Endothelial cell of umbilical vein (primary cell): ENCODE data around the gene MAL. TPM values are rescaled to one million over a fixed set of nuclear protein-coding genes. Genes with fewer than 3 reads are reported as not detected.

Experiments
- BruUV-seq: library from RNA; stranded (reverse); fragments of 400-500 nt; replicated peaks from 2 replicates; lab custom pipeline; 2021; lab: Mats Ljungman, UMichigan
- CTCF ChIA-PET: fragments of 300-600, 350-600 bp; sonication (Branson Sonifier 250); formaldehyde crosslinking; loops from one replicate; lab custom pipeline; 2021; ENCODE audit warnings: antibody characterized with exemption, inconsistent platforms; lab: Charles Lee
- POLR2A ChIA-PET: fragments of 300-600, 350-600 bp; sonication (Branson Sonifier 250); formaldehyde crosslinking; loops from one replicate; lab custom pipeline; 2021; ENCODE audit warnings: antibody characterized with exemption, inconsistent platforms; lab: Charles Lee
- DNase-seq: peaks from one replicate; pipeline ENCODE4 v3.0.0-alpha.2; 2011; ENCODE audit warnings: low read depth, low spot score
- FAIRE-seq: peaks from 2 replicates; lab custom pipeline; 2011; peaks lifted over from hg19 to GRCh38; lab: Jason Lieb, UNC
- H2AFZ ChIP-seq: 2 replicates; pipeline ENCODE4 v1.6.0; 2012; ENCODE audit warnings: low read depth, low read length, control low read depth, inconsistent platforms
- H3K27ac ChIP-seq: 2 replicates; pipeline ENCODE4 v1.5.1; 2011; ENCODE audit warnings: low read depth, mild to moderate bottlenecking, control low read depth, low read length, moderate library complexity; ENCODE audit not compliant: insufficient read depth
- H3K27me3 ChIP-seq, 2 experiments: 2 replicates each; pipeline versions ENCODE4 v1.6.0 to v1.6.1; 2011; ENCODE audit warnings: low read length in 2 of 2, mixed read lengths in 1 of 2; ENCODE audit not compliant: control insufficient read depth in 2 of 2, insufficient read depth in 2 of 2
- H3K36me3 ChIP-seq, 2 experiments: 2 replicates in 1 of 2; 3 replicates in 1 of 2; pipeline ENCODE4 v1.5.1; 2011; ENCODE audit warnings: low read length in 2 of 2, mild to moderate bottlenecking in 1 of 2, moderate library complexity in 1 of 2; ENCODE audit not compliant: control insufficient read depth in 2 of 2, insufficient read depth in 2 of 2; ENCODE audit errors: extremely low read depth in 1 of 2
- H3K4me1 ChIP-seq: 3 replicates; pipeline ENCODE4 v1.5.1; 2011; ENCODE audit warnings: mild to moderate bottlenecking, low read length; ENCODE audit not compliant: control insufficient read depth, insufficient read depth; ENCODE audit errors: extremely low read depth
- H3K4me2 ChIP-seq: 2 replicates; pipeline ENCODE4 v1.6.1; 2011; ENCODE audit warnings: low read length, control low read depth, mixed read lengths; ENCODE audit not compliant: insufficient read depth
- H3K4me3 ChIP-seq, 3 experiments: fragments of 200-600 bp in 1 of 3; sonication (generic), shearing (Covaris generic) in 1 of 3; replicated peaks in 1 of 3; 2 replicates each; pipeline ENCODE4 v1.5.1; 2011 to 2016; ENCODE audit warnings: control low read depth in 3 of 3, low read length in 3 of 3, mild to moderate bottlenecking in 2 of 3, inconsistent platforms in 1 of 3, low read depth in 1 of 3, moderate library complexity in 1 of 3; ENCODE audit not compliant: insufficient read depth in 1 of 3
- H3K79me2 ChIP-seq: 2 replicates; pipeline ENCODE4 v1.6.0; 2012; ENCODE audit warnings: low read length, inconsistent platforms; ENCODE audit not compliant: control insufficient read depth, insufficient read depth
- H3K9ac ChIP-seq: replicated peaks from 2 replicates; pipeline ENCODE3; 2011; ENCODE audit warnings: low read length, control low read depth; ENCODE audit not compliant: insufficient read depth; ENCODE audit errors: extremely low read depth
- H3K9me1 ChIP-seq: replicated peaks from 3 replicates; pipeline ENCODE4 v1.6.0; 2011; ENCODE audit warnings: mild to moderate bottlenecking, low read length; ENCODE audit not compliant: control insufficient read depth, insufficient read depth; ENCODE audit errors: extremely low read depth
- H3K9me3 ChIP-seq: replicated peaks from 2 replicates; pipeline ENCODE4 v1.5.1; 2012; ENCODE audit warnings: low read length, inconsistent platforms; ENCODE audit not compliant: control insufficient read depth, insufficient read depth
- H4K20me1 ChIP-seq: replicated peaks from 2 replicates; pipeline ENCODE3; 2011; ENCODE audit warnings: mild to moderate bottlenecking, low read length; ENCODE audit not compliant: control insufficient read depth, insufficient read depth; ENCODE audit errors: extremely low read depth
- EZH2 ChIP-seq: IDR thresholded peaks from 2 replicates; pipeline ENCODE4 v1.6.1; 2012; ENCODE audit warnings: borderline replicate concordance, low read depth, mild to moderate bottlenecking, moderate library complexity, low read length, inconsistent platforms; ENCODE audit not compliant: severe bottlenecking
- FOS ChIP-seq: IDR thresholded peaks from 2 replicates; pipeline ENCODE4 v1.6.1; 2011; ENCODE audit warnings: mild to moderate bottlenecking, low read length, moderate library complexity, borderline replicate concordance; ENCODE audit not compliant: insufficient read depth
- GATA2 ChIP-seq: IDR thresholded peaks from 2 replicates; pipeline ENCODE4 v1.7.0; 2011; ENCODE audit warnings: low read depth, mild to moderate bottlenecking, moderate library complexity, mixed read lengths, low read length; ENCODE audit not compliant: insufficient read length, insufficient read depth
- MAX ChIP-seq: IDR thresholded peaks from 2 replicates; pipeline ENCODE4 v1.6.1; 2011; ENCODE audit not compliant: insufficient read depth, insufficient read length
- MYC ChIP-seq: IDR thresholded peaks from one replicate; pipeline ENCODE4 v1.6.1; 2011; ENCODE audit warnings: mild to moderate bottlenecking, low read depth, low read length
- POLR2AphosphoS5 ChIP-seq: IDR thresholded peaks from 2 replicates; pipeline ENCODE4 v1.6.1; 2012; ENCODE audit warnings: low read depth, mild to moderate bottlenecking, control low read depth, low read length, moderate library complexity; ENCODE audit not compliant: insufficient read depth
- dilution Hi-C: fragments of 300-500 bp; cut with MboI; formaldehyde crosslinking; loops from one replicate; pipeline ENCODE4 v1.15.0; 2019; ENCODE audit warnings: low sequenced_read_pairs; ENCODE audit not compliant: extremely low pct_ligation_motif_present
- intact Hi-C: fragments of 100-400 bp; cut with micrococcal nuclease; formaldehyde crosslinking; loops from one replicate; pipeline ENCODE4 v1.10.0; 2022
- polyA plus RNA-seq, 4 experiments: library from polyadenylated mRNA; depleted of rRNA in 3 of 4; stranded (reverse) in 3 of 4; unstranded in 1 of 4; fragments of >200 nt; gene quantifications; 2 replicates each; pipeline versions ENCODE4 v1.2.1 to v1.2.3, GENCODE V29; 2011 to 2012; ENCODE audit warnings: missing spikeins in 1 of 4
- total RNA-seq: library from RNA; stranded (reverse); gene quantifications from 2 replicates; pipeline ENCODE4 v1.2.3, GENCODE V29; 2021

The MAL gene
- total and polyA plus RNA-seq, 2 donors (not counting 3 experiments of a cell fraction or from before 2014, with no cell fraction given), result not detected

- Histone ChIP-seq H3K9me3 (no peaks in the 10 kb centered on the region), H3K4me3 (no peak overlapping the region), H2AFZ (no peak overlapping the region), H3K4me1 (no peaks in the 10 kb centered on the region), H4K20me1 (no peaks in the 10 kb centered on the region), H3K9me1 (no peaks in the 10 kb centered on the region), H3K27ac (no peak overlapping the region), H3K36me3 (no peaks in the 10 kb centered on the region), H3K79me2 (no peaks in the 10 kb centered on the region), H3K9ac (no peak overlapping the region), H3K4me2 (no peak overlapping the region), H3K27me3 (peaks cover 38 to 42% of the 10 kb centered on the region in 2 experiments)
- intact Hi-C loops (no loop called here), dilution Hi-C loops (no loop called here)
- FAIRE-seq (no peak), DNase-seq (no peak)
- no TSS peak for BruUV-seq
- POLR2A ChIA-PET, result no interaction called here
- TF ChIP-seq MAX, result no peak
- no peak for TF ChIP-seq EZH2
- no peak for TF ChIP-seq MYC
- no peak for TF ChIP-seq POLR2AphosphoS5
- no peak for TF ChIP-seq FOS
- no peak for TF ChIP-seq GATA2
- CTCF ChIA-PET, result interaction anchor here (1.2 to 1.8 kb wide), 3 partner anchors 8 to 90 kb away, joined by 3 to 6 read pairs (median 3); no protein-coding TSS in a partner anchor
Measured at GRCh38 chr2:95024960-95025405, 525 bp upstream of the MAL start.
